Right atrium auricular region (tissue), 2 donors: ENCODE results near the gene ARMCX4. TPM values are rescaled to one million over a fixed set of nuclear protein-coding genes. Genes with fewer than 3 reads are reported as not detected.

ENCODE experiments used
- DNase-seq: peaks from one replicate; pipeline ENCODE4 v3.0.0-alpha.2; 2019; ENCODE audit warnings: low spot score
- H3K27ac ChIP-seq, 2 donors: fragments of 200-600 bp; sonication (generic); 1 replicate in 1 of 2; 2 replicates in 1 of 2; pipeline ENCODE4 v1.5.1; 2016 to 2019
- H3K27me3 ChIP-seq, 2 donors: fragments of 200-600 bp; sonication (generic); one replicate each; pipeline versions ENCODE4 v1.5.1 to v1.6.0; 2017 to 2019
- H3K36me3 ChIP-seq: fragments of 200-600 bp; sonication (generic); one replicate; pipeline ENCODE4 v1.5.1; 2016
- H3K4me1 ChIP-seq, 2 donors: fragments of 200-600 bp; sonication (generic); one replicate each; pipeline versions ENCODE4 v1.5.1 to v1.6.0; 2017 to 2019
- H3K4me3 ChIP-seq, 2 donors: fragments of 200-600 bp; sonication (generic); 1 replicate in 1 of 2; 2 replicates in 1 of 2; pipeline ENCODE4 v1.5.1; 2017 to 2019; ENCODE audit warnings: mild to moderate bottlenecking in 1 of 2, moderate library complexity in 1 of 2
- H3K9me3 ChIP-seq, 2 donors: fragments of 200-600 bp; sonication (generic); one replicate each; pipeline ENCODE4 v1.5.1; 2019
- CTCF ChIP-seq, 2 donors: fragments of 200-600 bp; sonication (generic); IDR thresholded peaks; one replicate each; pipeline ENCODE4 v1.5.1; 2019; ENCODE audit warnings: antibody characterized with exemption in 2 of 2
- total RNA-seq, 2 donors: library from RNA; depleted of rRNA; stranded (reverse); fragments of >200 nt; gene quantifications; one replicate each; pipeline ENCODE4 v1.1.0, GENCODE V29; 2016

The ARMCX4 gene
- total RNA-seq, 2 donors from 2014 or later, result 5.9 to 9.5 TPM

DNA sequence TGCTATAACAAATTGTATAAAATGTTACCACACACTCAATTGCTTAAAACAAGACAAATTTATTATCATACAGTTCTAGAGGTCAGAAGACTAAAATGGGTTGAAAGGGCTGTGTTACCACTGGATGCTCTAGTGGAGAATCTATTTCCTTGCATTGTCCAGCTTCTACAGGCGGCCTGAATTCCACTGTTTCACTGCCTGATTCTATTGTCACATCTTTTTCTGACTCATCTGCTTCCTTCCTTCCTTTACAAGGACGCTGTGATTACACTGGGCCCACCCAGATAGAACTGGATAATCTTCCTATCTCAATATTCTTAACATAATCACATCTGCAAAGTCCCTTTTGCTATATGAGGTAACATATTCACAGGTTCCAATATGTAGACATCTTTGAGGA is 45.7 kb downstream of the ARMCX4 start:
- Histone ChIP-seq H3K9me3 (peaks cover 0 to 4% of the 10 kb centered on the region in 2 donors), H3K27me3 (no peaks in the 10 kb centered on the region), H3K4me1 (no peaks in the 10 kb centered on the region), H3K27ac (no peak overlapping the region), H3K4me3 (no peak overlapping the region), H3K36me3 (no peaks in the 10 kb centered on the region)
- no peak for DNase-seq
- TF ChIP-seq CTCF (IDR thresholded peaks at IDR 0.05), result no peak

Other genes with a start within 250 kb of the ARMCX4 start
- not detected for gene TAF7L, start 194.1 kb upstream of the ARMCX4 start, total RNA-seq
- gene TIMM8A, start 136.7 kb upstream of the ARMCX4 start, total RNA-seq, result 1 to 10 TPM; 4.5 to 6.3 TPM
- gene BTK, start 99.3 kb upstream of the ARMCX4 start, total RNA-seq, result 1 to 10 TPM; 2.1 to 2.4 TPM
- 1,000 to 10,000 TPM in 1 of 2 donors, 100 to 1,000 TPM in 1; 495 to 1,021 TPM for gene RPL36A, start 94.4 kb upstream of the ARMCX4 start, total RNA-seq
- gene GLA, start 77.5 kb upstream of the ARMCX4 start, total RNA-seq, result 10 to 100 TPM in 1 of 2 donors, 1 to 10 TPM in 1; 9.7 to 11.8 TPM
- gene HNRNPH2, start 77.2 kb upstream of the ARMCX4 start, total RNA-seq, result 10 to 100 TPM; 40.5 to 48.5 TPM
- gene ARMCX1, start 65.1 kb downstream of the ARMCX4 start, total RNA-seq, result 10 to 100 TPM; 27.2 to 33.4 TPM
- 10 to 100 TPM; 12.3 to 18.9 TPM for gene ARMCX6, start 132.5 kb downstream of the ARMCX4 start, total RNA-seq
- 10 to 100 TPM; 40.6 to 57.7 TPM for gene ARMCX3, start 137.7 kb downstream of the ARMCX4 start, total RNA-seq
- 10 to 100 TPM; 34.2 to 43.9 TPM for gene ARMCX2, start 174.4 kb downstream of the ARMCX4 start, total RNA-seq